Measurements from ENCODE around the gene LRRN2.

Gene LRRN2

GRCh38 chr1:204652497-204652896 is 33.0 kb downstream of the LRRN2 start:
- no peak for ATAC-seq
- no peak for TF ChIP-seq BACH2 (CRISPR knock-in tag; IDR thresholded peaks at IDR 0.05; ENCODE audit: borderline replicate concordance)
- TF ChIP-seq CREB5 (CRISPR knock-in tag; IDR thresholded peaks at IDR 0.05; ENCODE audit: low read depth) = no peak
- no peak for TF ChIP-seq ZC3H10 (CRISPR knock-in tag; IDR thresholded peaks at IDR 0.05)
- TF ChIP-seq PATZ1 (CRISPR knock-in tag; IDR thresholded peaks at IDR 0.05; ENCODE audit: borderline replicate concordance) = no peak
- no peak for TF ChIP-seq ESRRG (CRISPR knock-in tag; IDR thresholded peaks at IDR 0.05)
- no peak for TF ChIP-seq CSDC2 (CRISPR knock-in tag; IDR thresholded peaks at IDR 0.05)
- no peak for TF ChIP-seq ZNF565 (CRISPR knock-in tag; conservative IDR thresholded peaks at IDR 0.05; ENCODE audit: low read depth)
- no peak for TF ChIP-seq CSRNP3 (CRISPR knock-in tag; IDR thresholded peaks at IDR 0.05)
- no peak for TF ChIP-seq ISL1 (CRISPR knock-in tag; IDR thresholded peaks at IDR 0.05)
- TF ChIP-seq OSR1 (CRISPR knock-in tag; IDR thresholded peaks at IDR 0.05) = no peak
- TF ChIP-seq GLIS3 (CRISPR knock-in tag; IDR thresholded peaks at IDR 0.05) = no peak
- TF ChIP-seq TSHZ2 (CRISPR knock-in tag; IDR thresholded peaks at IDR 0.05) = no peak
- no peak for TF ChIP-seq POU6F1 (CRISPR knock-in tag; IDR thresholded peaks at IDR 0.05; ENCODE audit: borderline replicate concordance, low read depth)
- TF ChIP-seq ZNF8 (CRISPR knock-in tag; IDR thresholded peaks at IDR 0.05) = no peak
- no peak for TF ChIP-seq TOX (CRISPR knock-in tag; IDR thresholded peaks at IDR 0.05; ENCODE audit: borderline replicate concordance)
- no peak for TF ChIP-seq RARB (CRISPR knock-in tag; IDR thresholded peaks at IDR 0.05)
- no peak for TF ChIP-seq ZNF70 (CRISPR knock-in tag; IDR thresholded peaks at IDR 0.05)
- no peak for TF ChIP-seq ARNTL (CRISPR knock-in tag; IDR thresholded peaks at IDR 0.05; ENCODE audit: borderline replicate concordance, low read depth)

- no peak for ATAC-seq
- TF ChIP-seq ZC3H10 (CRISPR knock-in tag; IDR thresholded peaks at IDR 0.05) (no peak), ZFP30 (CRISPR knock-in tag; IDR thresholded peaks at IDR 0.05) (no peak), ZFP3 (CRISPR knock-in tag; IDR thresholded peaks at IDR 0.05) (no peak)
Measured at GRCh38 chr1:204651843-204652421, 33.6 kb downstream of the LRRN2 start.

- ATAC-seq = no peak
- TF ChIP-seq BACH2 (CRISPR knock-in tag; IDR thresholded peaks at IDR 0.05; ENCODE audit: borderline replicate concordance) (no peak), OSR1 (CRISPR knock-in tag; IDR thresholded peaks at IDR 0.05) (no peak)
Measured at GRCh38 chr1:204650911-204651570, 34.5 kb downstream of the LRRN2 start.

All from SK-N-SH treated with all-trans-retinoic acid at 6 μM for 48 hours (cell line).